GM12892 (cell line): ENCODE results near the gene STIMATE.

Experiments
- POLR2A ChIP-seq: IDR thresholded peaks from 2 replicates; pipeline ENCODE4 v1.6.1; 2011; ENCODE audit warnings: low read depth, low read length, control low read depth
- POLR2AphosphoS5 ChIP-seq: IDR thresholded peaks from 2 replicates; pipeline ENCODE4 v1.6.1; 2011; ENCODE audit warnings: low read depth, low read length, control low read depth
- TAF1 ChIP-seq: IDR thresholded peaks from 2 replicates; pipeline ENCODE4 v1.6.1; 2011; ENCODE audit warnings: low read depth, mild to moderate bottlenecking, control low read depth, low read length, borderline replicate concordance

- TF ChIP-seq POLR2AphosphoS5, result no peak
- no peak for TF ChIP-seq POLR2A
- no peak for TF ChIP-seq TAF1
Observed at GRCh38 chr3:52809149-52809548, 88.2 kb downstream of the STIMATE start.
